SKM-1 (cell line): ENCODE results near the gene KLB.

Source experiments
- DNase-seq: peaks from one replicate; lab custom pipeline; 2025; ENCODE audit not compliant: unreplicated experiment; lab: John Stamatoyannopoulos, UW

KLB gene

DNA sequence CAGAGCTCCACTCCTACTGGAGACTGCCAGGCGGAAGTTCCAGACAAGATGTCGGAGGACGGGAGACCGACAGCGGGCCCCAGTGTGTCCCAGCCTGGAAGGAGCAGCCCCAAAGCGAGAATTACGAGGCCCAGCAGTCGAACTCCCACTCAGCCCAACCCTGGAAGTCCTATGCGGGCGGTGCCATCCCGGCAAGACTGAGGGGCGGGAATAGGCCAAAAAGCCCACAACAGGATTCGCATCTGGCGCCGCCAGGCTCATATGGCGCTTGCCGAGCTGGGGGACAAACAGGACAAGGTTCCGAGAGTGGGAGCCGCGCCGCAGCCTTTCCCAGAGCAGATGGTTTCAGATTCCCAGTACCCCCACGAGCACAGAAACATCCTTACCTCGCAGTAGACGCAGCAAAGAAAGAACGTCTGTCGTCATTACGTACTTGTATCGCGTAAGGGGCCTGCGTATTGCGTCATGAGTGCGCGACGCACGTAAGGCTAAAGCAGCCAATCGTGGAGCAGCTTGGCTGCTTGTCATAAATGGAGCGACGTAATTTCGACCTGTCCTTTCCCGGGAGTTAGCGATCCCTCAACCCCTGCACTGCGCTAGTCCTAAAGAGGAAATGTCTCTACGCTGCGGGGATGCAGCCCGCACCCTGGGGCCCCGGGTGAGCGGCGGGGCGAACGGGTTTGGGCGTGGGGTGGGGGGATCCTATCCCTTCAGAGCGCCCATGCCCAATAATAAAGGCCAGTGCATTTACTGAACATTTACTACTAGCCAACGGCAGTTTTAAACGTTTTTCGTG is 52.0 kb downstream of the KLB start, which contains the start of the genes LIAS and RPL9:
LIAS (plus strand) TSS at position 552 of the 796 bp plus-strand sequence; CDS start at position 614, 62 bp downstream.
RPL9 (minus strand) TSS at position 418 of the 796 bp plus-strand sequence. CDS start 483 bp downstream, outside the sequence.
- peak; percentile 96 for DNase-seq

- no peak for DNase-seq
Observed at GRCh38 chr4:39464886-39465501, 58.3 kb downstream of the KLB start.

- DNase-seq = no peak
Observed at GRCh38 chr4:39466747-39467146, 60.0 kb downstream of the KLB start.

GRCh38 chr4:39467464-39467863 is 60.7 kb downstream of the KLB start:
- DNase-seq = no peak

DNA sequence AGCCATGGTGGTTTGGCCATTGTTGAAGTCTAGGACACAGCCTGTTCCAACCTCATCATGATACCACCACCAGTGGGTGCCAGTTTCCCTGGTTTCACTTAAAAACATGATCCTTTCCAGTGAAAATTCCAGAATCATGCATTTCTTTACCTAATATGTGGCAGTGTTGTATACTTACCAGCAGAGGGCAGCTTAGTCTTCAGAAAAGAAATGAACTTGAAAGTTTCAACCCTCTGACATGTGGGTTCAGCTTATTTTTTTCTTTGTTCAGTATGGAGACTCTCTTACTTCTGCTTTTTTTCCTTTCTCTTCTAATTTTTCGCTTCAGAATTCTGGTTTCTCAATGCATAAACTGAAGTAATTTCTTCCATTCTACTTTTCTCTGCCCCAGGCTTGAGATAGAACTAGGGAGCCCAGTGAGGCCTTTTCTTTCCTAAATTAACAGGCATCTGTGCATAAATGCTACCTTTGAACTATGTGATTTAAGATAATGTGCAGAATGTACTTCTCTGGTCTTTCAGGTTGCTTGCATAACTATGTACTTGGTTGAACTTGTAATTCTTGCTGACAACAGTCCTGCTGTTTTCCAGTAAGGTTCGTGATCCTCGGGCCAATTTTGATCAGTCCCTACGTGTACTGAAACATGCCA is 62.8 kb downstream of the KLB start:
- peak; percentile 82 for DNase-seq

DNA sequence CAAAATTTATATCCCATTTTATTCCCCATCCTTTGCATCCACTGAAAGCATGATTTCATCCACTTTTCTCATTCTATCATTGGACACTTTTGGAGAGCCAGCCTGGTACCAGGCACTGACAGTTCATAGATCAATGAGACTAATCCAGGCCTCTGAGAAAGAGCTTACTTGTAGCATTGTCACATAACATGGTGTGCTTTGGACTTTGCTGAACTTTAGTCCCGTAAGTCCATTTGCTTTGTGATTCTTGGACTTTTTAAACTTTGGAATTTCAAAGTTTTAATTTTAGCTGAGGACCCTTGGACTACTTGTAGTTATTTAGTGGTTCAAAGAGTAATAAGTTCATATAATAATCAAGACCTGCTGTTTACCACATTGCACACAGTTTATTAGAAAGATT is 63.7 kb downstream of the KLB start:
- DNase-seq = no peak

GRCh38 chr4:39472396-39472795 is 65.7 kb downstream of the KLB start:
- no peak for DNase-seq

DNA sequence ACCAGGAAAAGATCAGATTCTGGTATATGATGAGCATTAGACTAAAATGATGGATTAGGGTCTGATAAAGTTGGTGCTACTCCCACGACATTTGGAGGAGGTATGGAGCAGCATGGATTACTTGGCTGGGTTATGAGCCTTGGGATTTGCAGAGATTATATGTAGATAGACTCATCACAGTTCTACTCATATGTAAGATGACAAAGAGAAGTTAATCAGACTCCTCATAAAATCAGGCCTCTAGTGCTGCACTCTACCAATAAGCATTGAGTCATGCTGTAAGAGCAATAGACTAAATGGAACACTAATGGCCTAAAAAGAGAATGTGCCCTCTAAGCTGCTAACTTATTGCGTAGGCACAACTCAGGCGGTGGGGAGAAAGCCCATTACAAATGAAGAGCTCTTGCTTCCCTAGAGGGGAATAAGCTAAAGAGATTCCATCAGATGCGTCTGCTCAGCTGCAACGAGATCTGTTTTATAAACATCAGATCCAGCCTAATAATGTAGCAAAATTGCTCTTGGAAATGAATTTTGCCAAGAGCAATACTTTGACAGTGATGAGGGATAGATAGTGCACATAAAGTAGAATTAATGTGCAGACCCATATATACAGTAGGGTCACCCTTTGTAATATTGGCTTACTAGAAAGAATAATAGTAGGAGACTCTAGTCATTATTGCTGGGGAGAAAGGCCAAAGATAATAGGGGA is 69.6 kb downstream of the KLB start:
- no peak for DNase-seq

DNA sequence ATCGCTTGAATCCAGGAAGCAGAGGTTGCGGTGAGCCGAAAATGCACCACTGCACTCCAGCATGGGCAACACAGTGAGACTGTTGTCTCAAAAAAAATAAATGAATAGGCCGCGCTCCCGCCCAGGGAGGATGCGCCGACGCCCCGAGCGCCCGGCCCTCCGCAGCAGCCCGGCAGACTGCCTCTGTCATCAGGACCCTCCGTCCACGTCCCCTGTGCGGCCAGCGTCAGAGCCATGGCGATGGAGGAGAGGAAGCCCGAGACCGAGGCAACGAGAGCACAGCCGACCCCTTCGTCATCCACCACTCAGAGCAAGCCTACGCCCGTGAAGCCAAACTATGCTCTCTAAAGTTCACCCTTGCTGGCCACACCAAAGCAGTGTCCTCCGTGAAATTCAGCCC is 73.5 kb downstream of the KLB start:
- DNase-seq = no peak

- peak; percentile 76 for DNase-seq
Observed at GRCh38 chr4:39480902-39481695, 74.4 kb downstream of the KLB start.

DNA sequence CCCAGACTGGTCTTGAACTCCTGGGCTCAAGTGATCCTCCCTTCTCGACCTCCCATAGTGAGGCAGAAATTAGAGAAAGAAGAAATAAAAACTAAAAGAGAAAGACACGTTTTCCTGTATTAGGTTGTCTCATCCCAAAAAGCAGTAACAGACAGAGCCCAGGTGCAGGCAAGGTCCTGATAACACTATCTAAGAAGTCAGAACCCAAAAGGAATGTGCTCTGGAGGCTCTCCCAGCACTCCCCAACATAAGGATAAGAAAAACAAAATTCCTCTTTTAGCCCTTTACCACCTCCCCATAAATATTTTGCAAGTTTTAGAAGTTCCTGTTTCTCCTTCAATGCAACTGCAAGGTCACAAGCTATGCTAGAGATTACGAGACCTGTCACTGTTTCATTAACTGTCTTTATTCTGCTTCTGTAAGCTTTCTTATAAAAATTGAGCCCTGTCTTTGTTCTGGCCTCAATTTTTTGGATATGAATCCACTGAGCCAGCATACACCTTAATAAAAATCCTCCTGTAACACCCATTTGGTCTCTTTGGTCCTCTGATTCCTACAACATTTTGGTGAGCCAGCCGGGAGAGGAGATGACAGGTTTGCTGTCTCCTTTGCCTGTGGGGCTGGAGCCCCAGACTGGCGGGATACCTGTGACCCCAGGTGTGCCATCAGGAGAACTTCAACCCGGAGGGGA is 78.0 kb downstream of the KLB start:
- DNase-seq = peak; percentile 43

DNA sequence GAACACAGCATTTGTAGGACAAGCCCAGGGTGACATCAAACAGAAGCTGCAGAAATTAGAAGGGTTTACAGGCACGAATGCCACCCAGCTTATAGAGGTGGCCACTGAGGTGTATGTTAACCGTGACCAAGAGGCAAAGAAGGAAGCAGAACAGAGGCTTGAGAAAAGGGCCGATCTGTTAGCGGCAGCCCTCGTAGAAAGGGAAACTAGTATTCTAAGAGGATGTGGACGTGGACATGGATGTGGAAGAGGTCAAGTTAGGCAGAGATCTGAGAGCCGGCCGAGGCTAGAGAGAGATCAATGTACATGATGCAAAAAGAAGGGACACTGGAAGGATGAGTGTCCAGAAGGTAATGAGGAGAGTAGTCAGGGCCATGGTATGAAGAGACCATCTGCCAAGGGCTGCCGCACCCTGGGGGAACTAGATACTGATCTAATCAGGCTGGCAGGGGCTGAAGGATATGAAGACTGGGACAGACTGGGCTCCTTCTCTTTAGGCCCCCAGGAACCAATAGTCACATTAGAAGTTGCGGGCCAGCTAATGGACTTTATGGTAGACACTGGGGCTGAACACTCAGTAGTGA is 79.6 kb downstream of the KLB start:
- DNase-seq = no peak

GRCh38 chr4:39490322-39490721 is 83.6 kb downstream of the KLB start:
- no peak for DNase-seq

GRCh38 chr4:39494354-39494753 is 87.6 kb downstream of the KLB start:
- DNase-seq = no peak

GRCh38 chr4:39495446-39496213 is 88.9 kb downstream of the KLB start:
- no peak for DNase-seq

DNA sequence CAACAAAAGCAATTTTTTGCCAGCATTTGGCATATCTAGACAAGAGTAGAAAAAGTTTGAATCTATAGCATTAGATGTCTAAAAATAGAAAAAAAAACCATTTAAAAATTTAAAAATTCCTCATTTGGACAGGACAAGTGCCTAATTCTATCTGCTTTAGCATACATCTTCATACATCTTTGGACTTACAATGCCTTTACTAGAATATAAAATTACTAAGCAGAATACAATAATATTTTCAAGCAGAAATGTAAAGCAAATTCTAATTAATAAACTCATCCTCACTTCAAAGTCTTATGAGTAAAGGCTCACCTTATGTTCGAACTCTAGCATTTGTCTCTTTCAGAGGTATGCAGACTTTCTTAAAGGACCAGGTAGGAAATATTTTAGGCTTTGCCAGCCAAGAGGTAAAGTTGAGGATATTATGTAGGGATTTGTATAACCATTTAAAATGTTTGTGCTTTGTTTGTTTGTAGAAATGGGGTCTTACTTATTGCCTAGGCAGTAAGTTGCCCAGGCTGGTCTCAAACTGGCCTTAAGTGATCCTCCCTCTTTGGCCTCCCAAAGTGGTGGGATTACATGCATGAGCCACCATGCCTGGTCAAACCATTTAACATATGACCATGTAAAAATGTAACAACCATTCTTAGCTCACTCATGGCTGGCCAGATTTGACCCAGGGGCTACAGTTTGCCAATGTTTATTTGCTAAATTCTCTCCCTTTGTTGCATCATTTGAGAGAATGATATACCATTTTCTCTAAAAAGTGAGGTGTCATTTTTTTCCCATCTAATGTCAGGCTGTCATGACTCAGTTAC is 91.4 kb downstream of the KLB start:
- no peak for DNase-seq

- DNase-seq = no peak
Observed at GRCh38 chr4:39498727-39499020, 91.9 kb downstream of the KLB start.
